ENCODE data around the gene RIMBP2.

DNA sequence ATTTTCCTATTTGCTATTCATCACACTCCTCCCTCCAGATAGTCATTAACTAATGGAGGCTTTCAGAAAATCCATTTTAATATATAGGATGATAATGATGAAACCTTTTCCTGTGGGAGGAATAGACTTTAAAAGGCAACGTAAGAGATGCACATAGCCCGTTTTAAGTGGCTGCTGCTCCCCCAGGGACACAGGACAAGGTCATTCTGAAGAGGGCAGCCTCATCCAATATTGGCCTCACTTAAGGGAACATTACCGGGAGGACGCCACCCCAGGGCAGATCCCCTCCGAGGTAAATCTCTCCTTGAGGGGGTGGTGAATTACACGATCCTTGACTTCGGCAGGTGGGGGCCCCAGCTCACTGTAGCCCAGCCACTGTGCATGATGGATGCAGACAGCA is 246.5 kb downstream of the RIMBP2 start:
- no peak for TF ChIP-seq GATA2 (IDR thresholded peaks at IDR 0.05; ENCODE audit: low read depth, low read length)
- no peak for TF ChIP-seq GATA3 (IDR thresholded peaks at IDR 0.05; ENCODE audit: low read depth, low read length)

All from SH-SY5Y (cell line).